Loucy (cell line): ENCODE results near the gene MISP3.

Experiments
- H2AFZ ChIP-seq: fragments of 200-600 bp; sonication (generic); 2 replicates; pipeline ENCODE4 v1.6.0; 2016; ENCODE audit warnings: antibody characterized with exemption, mild to moderate bottlenecking, low read length, moderate library complexity
- H3F3A ChIP-seq: fragments of 200-600 bp; 2 replicates; pipeline ENCODE4 v1.6.0; 2016; ENCODE audit warnings: antibody characterized with exemption, low read depth, mild to moderate bottlenecking
- H3K27me3 ChIP-seq: fragments of 200-600 bp; sonication (generic); 2 replicates; pipeline ENCODE4 v1.6.1; 2014; ENCODE audit warnings: low read length, mild to moderate bottlenecking; ENCODE audit not compliant: insufficient read depth, poor library complexity, severe bottlenecking
- H3K36me3 ChIP-seq: fragments of 200-600 bp; sonication (generic); 2 replicates; pipeline ENCODE4 v1.6.1; 2016; ENCODE audit warnings: low read length; ENCODE audit not compliant: insufficient read depth
- H3K4me1 ChIP-seq: fragments of 200-600 bp; sonication (generic); 2 replicates; pipeline ENCODE4 v1.5.1; 2014; ENCODE audit warnings: low read length, mild to moderate bottlenecking; ENCODE audit not compliant: insufficient read depth, poor library complexity, severe bottlenecking
- H3K4me2 ChIP-seq: fragments of 200-600 bp; sonication (generic); 2 replicates; pipeline ENCODE4 v1.6.0; 2014; ENCODE audit warnings: antibody characterized with exemption, low read length, low read depth, mild to moderate bottlenecking; ENCODE audit not compliant: poor library complexity, severe bottlenecking
- H3K4me3 ChIP-seq: fragments of 200-600 bp; sonication (generic); 2 replicates; pipeline ENCODE4 v1.5.1; 2014; ENCODE audit warnings: low read length, mild to moderate bottlenecking, mixed read lengths; ENCODE audit not compliant: poor library complexity, severe bottlenecking
- H3K79me2 ChIP-seq: fragments of 200-600 bp; sonication (generic); 2 replicates; pipeline ENCODE4 v1.6.1; 2014; ENCODE audit warnings: low read length; ENCODE audit not compliant: insufficient read depth
- H3K9ac ChIP-seq: fragments of 200-600 bp; sonication (generic); 2 replicates; pipeline ENCODE4 v1.6.0; 2014; ENCODE audit warnings: mild to moderate bottlenecking, low read depth, low read length, moderate library complexity; ENCODE audit not compliant: poor library complexity, severe bottlenecking
- H3K9me2 ChIP-seq: fragments of 200-600 bp; sonication (generic); replicated peaks from 2 replicates; pipeline ENCODE4 v1.6.1; 2016; ENCODE audit warnings: low read depth, low read length, mixed read lengths
- H3K9me3 ChIP-seq: fragments of 200-600 bp; sonication (generic); 2 replicates; pipeline ENCODE4 v1.6.1; 2014; ENCODE audit warnings: mild to moderate bottlenecking, antibody characterized with exemption, low read length, low read depth; ENCODE audit not compliant: insufficient read depth
- H4K20me1 ChIP-seq: fragments of 200-600 bp; sonication (generic); 2 replicates; pipeline ENCODE4 v1.6.0; 2014; ENCODE audit warnings: antibody characterized with exemption, low read length, mild to moderate bottlenecking; ENCODE audit not compliant: insufficient read depth, poor library complexity, severe bottlenecking
- EZH2phosphoT487 ChIP-seq: fragments of 200-600 bp; IDR thresholded peaks from 2 replicates; pipeline ENCODE4 v1.6.1; 2018; ENCODE audit warnings: antibody characterized with exemption, mild to moderate bottlenecking, moderate library complexity, borderline replicate concordance
- TF ChIP-seq, protein P1 (sequence below): fragments of 200-600 bp; sonication (generic); conservative IDR thresholded peaks from 2 replicates; pipeline ENCODE4 v1.5.1; 2014; ENCODE audit warnings: mild to moderate bottlenecking, antibody characterized with exemption, low read length

MISP3 gene

DNA sequence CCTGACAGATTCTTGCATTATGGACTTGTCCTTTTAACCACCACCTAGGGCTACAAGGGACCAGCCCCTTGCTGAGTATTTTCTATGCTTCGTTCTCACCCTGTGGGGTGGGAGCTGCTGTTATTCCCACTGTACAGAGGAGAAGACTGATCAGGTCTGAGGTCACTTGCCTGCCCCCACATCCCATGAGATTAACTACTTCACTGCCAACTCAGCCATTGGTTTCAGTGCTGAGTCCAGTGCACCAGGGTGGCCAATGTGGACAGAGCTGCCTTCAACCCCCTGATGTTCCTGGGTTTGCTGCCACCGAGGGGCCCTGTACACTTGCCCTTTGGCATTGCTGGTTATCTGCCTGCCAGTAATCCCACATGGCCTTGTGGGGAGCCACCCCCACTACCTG lies 38.1 kb downstream of the MISP3 start:
- peaks cover 6% of the 10 kb centered on the region for H4K20me1 ChIP-seq
- H2AFZ ChIP-seq, result no peak overlapping the region
- no peaks in the 10 kb centered on the region for H3K9me3 ChIP-seq
- H3K36me3 ChIP-seq, result no peaks in the 10 kb centered on the region; the same call in 1 of the 2 replicates
- H3K9me2 ChIP-seq, result no peaks in the 10 kb centered on the region
- H3K4me3 ChIP-seq, result no peak overlapping the region
- H3K27me3 ChIP-seq, result no peaks in the 10 kb centered on the region
- H3K9ac ChIP-seq, result no peak overlapping the region
- no peaks in the 10 kb centered on the region for H3F3A ChIP-seq
- H3K79me2 ChIP-seq, result peaks cover 17% of the 10 kb centered on the region; the same call in 1 of the 2 replicates
- TF ChIP-seq EZH2phosphoT487, result no peak
- TF ChIP-seq, protein P1, sequence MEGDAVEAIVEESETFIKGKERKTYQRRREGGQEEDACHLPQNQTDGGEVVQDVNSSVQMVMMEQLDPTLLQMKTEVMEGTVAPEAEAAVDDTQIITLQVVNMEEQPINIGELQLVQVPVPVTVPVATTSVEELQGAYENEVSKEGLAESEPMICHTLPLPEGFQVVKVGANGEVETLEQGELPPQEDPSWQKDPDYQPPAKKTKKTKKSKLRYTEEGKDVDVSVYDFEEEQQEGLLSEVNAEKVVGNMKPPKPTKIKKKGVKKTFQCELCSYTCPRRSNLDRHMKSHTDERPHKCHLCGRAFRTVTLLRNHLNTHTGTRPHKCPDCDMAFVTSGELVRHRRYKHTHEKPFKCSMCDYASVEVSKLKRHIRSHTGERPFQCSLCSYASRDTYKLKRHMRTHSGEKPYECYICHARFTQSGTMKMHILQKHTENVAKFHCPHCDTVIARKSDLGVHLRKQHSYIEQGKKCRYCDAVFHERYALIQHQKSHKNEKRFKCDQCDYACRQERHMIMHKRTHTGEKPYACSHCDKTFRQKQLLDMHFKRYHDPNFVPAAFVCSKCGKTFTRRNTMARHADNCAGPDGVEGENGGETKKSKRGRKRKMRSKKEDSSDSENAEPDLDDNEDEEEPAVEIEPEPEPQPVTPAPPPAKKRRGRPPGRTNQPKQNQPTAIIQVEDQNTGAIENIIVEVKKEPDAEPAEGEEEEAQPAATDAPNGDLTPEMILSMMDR, result no peak
- H3K4me1 ChIP-seq, result peaks cover 33% of the 10 kb centered on the region
- H3K4me2 ChIP-seq, result no peak overlapping the region

- H3F3A ChIP-seq, result no peaks in the 10 kb centered on the region
- H3K9me3 ChIP-seq, result no peaks in the 10 kb centered on the region
- H3K27me3 ChIP-seq, result no peaks in the 10 kb centered on the region
- H2AFZ ChIP-seq, result no peak overlapping the region
- peaks cover 26% of the 10 kb centered on the region; the same call in 1 of the 2 replicates for H3K79me2 ChIP-seq
- H3K9me2 ChIP-seq, result no peaks in the 10 kb centered on the region
- no peak overlapping the region for H3K4me2 ChIP-seq
- H4K20me1 ChIP-seq, result peaks cover 11% of the 10 kb centered on the region
- H3K4me1 ChIP-seq, result peaks cover 42% of the 10 kb centered on the region
- TF ChIP-seq, protein P1, result no peak
- TF ChIP-seq EZH2phosphoT487, result no peak
- H3K4me3 ChIP-seq, result no peak overlapping the region
- H3K9ac ChIP-seq, result no peak overlapping the region
- no peaks in the 10 kb centered on the region for H3K36me3 ChIP-seq
Observed at GRCh38 chr19:14111486-14111885, 38.9 kb downstream of the MISP3 start.

- H3K4me3 ChIP-seq, result no peak overlapping the region
Observed at GRCh38 chr19:14112051-14112808, 39.6 kb downstream of the MISP3 start.

More at GRCh38 chr19:14112051-14112808, 39.6 kb downstream of the MISP3 start:
- Histone ChIP-seq H3K9me3 (no peaks in the 10 kb centered on the region), H3K9ac (peak overlapping the region; percentile 15), H3K79me2 (peaks cover 33% of the 10 kb centered on the region; the same call in 1 of the 2 replicates), H3K36me3 (no peaks in the 10 kb centered on the region), H3K9me2 (no peaks in the 10 kb centered on the region), H3K4me1 (peaks cover 49% of the 10 kb centered on the region), H2AFZ (no peak overlapping the region), H3K4me2 (peak overlapping the region; percentile 33), H4K20me1 (peaks cover 18% of the 10 kb centered on the region), H3F3A (no peaks in the 10 kb centered on the region), H3K27me3 (no peaks in the 10 kb centered on the region)
- TF ChIP-seq, protein P1, result no peak
- no peak for TF ChIP-seq EZH2phosphoT487
